Vagina (tissue), 2 donors: ENCODE results near the gene RNASE7. TPM values are rescaled to one million over a fixed set of nuclear protein-coding genes. Genes with fewer than 3 reads are reported as not detected.

Source experiments
- DNase-seq, 2 donors: peaks; one replicate each; pipeline ENCODE4 v3.0.0-alpha.2; 2017; ENCODE audit errors: extremely low spot score in 2 of 2
- H3K27ac ChIP-seq: fragments of 200-600 bp; sonication (generic); one replicate; pipeline ENCODE4 v1.5.1; 2019
- H3K27me3 ChIP-seq: fragments of 200-600 bp; sonication (generic); one replicate; pipeline ENCODE4 v1.5.1; 2019
- H3K36me3 ChIP-seq, 2 donors: fragments of 200-600 bp; sonication (generic); one replicate each; pipeline ENCODE4 v1.5.1; 2017 to 2019
- H3K4me1 ChIP-seq: fragments of 200-600 bp; sonication (generic); one replicate; pipeline ENCODE4 v1.5.1; 2019
- H3K4me3 ChIP-seq, 2 donors: fragments of 200-600 bp; sonication (generic); 1 replicate in 1 of 2; 2 replicates in 1 of 2; pipeline ENCODE4 v1.5.1; 2016 to 2019
- H3K9me3 ChIP-seq: fragments of 200-600 bp; sonication (generic); one replicate; pipeline ENCODE4 v1.5.1; 2019
- CTCF ChIP-seq, 3 experiments: fragments of 450-650 bp in 2 of 3; fragments of 200-600 bp in 1 of 3; sonication (generic) in 1 of 3; IDR thresholded peaks; one replicate each; pipeline ENCODE4 v1.5.1; 2017 to 2019; ENCODE audit warnings: antibody characterized with exemption in 3 of 3, mild to moderate bottlenecking in 2 of 3, moderate library complexity in 2 of 3
- POLR2A ChIP-seq, 2 donors: fragments of 450-650 bp; IDR thresholded peaks; one replicate each; pipeline ENCODE4 v1.6.1; 2017; ENCODE audit warnings: antibody characterized with exemption in 2 of 2, mild to moderate bottlenecking in 2 of 2, moderate library complexity in 2 of 2
- POLR2AphosphoS5 ChIP-seq, 2 donors: sonication (generic); formaldehyde crosslinking; IDR thresholded peaks; one replicate each; pipeline ENCODE4 v1.9.0; 2017; ENCODE audit warnings: antibody characterized with exemption in 2 of 2, mild to moderate bottlenecking in 2 of 2, low read depth in 1 of 2; ENCODE audit not compliant: insufficient read depth in 1 of 2
- intact Hi-C: fragments of 100-400 bp; cut with DNase I; formaldehyde crosslinking; loops from one replicate; pipeline ENCODE4 v1.15.1; 2023
- total RNA-seq: library from RNA; depleted of rRNA; stranded (reverse); fragments of >200 nt; gene quantifications from one replicate; pipeline ENCODE4 v1.2.3, GENCODE V29; 2016

Gene RNASE7
- total RNA-seq, 1 donor from 2014 or later, result 18.2 TPM

GRCh38 chr14:21059842-21060613 lies 17.9 kb downstream of the RNASE7 start:
- Histone ChIP-seq H3K9me3 (no peaks in the 10 kb centered on the region), H3K27me3 (no peaks in the 10 kb centered on the region), H3K27ac (no peak overlapping the region), H3K36me3 (no peaks in the 10 kb centered on the region), H3K4me1 (no peaks in the 10 kb centered on the region), H3K4me3 (no peak overlapping the region)
- TF ChIP-seq CTCF (IDR thresholded peaks at IDR 0.05) (no peak), POLR2A (IDR thresholded peaks at IDR 0.05) (no peak), POLR2AphosphoS5 (IDR thresholded peaks at IDR 0.05; ENCODE audit: insufficient read depth in 1 of 2, low read depth in 1 of 2) (no peak)
- no peak for DNase-seq
- intact Hi-C loops, result no loop called here

DNA sequence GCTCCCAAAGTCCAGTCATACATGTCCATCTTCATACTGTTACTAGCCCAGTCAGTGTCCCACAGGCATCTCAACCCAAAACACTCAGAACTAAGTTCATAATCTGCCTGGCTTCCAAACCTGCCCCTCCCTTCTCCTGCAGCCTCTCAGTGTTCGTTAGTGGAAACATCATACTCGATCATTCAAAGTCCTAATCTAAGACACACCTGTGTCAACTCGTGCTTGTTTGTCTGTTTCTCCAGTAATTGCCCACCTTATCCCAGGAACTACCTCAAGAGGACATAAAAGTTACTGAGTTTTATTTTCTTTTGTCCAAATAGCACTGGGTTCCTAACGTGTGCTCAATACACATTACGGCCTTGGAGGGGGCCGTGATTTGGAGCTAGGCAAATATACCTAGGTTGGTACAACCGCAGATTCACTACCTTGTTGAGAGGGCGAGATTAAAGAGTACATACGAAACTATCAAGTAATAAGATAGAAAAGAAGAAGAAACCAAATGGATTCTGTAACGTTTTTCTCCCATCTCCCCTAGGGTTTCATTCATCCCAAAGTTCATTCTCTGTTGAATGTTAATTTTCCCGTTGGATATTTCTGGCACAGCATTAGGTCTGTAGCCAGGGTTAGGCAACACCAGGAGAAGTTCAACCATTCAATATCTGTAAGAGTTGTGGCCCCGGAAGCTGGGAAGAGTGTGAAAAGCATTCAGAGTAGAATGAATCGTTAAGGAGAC lies 18.6 kb downstream of the RNASE7 start:
- Histone ChIP-seq H3K4me1 (no peaks in the 10 kb centered on the region), H3K27me3 (no peaks in the 10 kb centered on the region), H3K9me3 (no peaks in the 10 kb centered on the region), H3K4me3 (no peak overlapping the region), H3K36me3 (no peaks in the 10 kb centered on the region), H3K27ac (no peak overlapping the region)
- TF ChIP-seq CTCF (IDR thresholded peaks at IDR 0.05) (no peak), POLR2A (IDR thresholded peaks at IDR 0.05) (no peak), POLR2AphosphoS5 (IDR thresholded peaks at IDR 0.05; ENCODE audit: insufficient read depth in 1 of 2, low read depth in 1 of 2) (no peak)
- DNase-seq, result no peak
- intact Hi-C loops, result no loop called here

DNA sequence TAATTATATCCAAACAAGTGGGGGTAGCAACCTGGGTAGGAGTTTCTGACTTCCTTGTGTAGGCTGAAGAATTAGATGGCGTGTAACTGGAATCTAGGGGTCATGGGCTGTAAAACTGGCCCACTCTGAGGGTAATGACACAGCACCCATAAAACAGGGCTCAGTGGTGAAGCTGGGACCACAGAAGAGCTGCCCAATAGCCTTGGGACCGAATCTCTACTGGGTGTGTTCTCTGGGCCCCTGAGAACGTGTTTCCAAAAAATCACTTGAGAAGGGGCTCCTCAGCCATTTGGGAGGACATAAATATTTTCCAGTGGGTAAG lies 19.1 kb downstream of the RNASE7 start:
- intact Hi-C loops, result no loop called here
- Histone ChIP-seq H3K27me3 (no peaks in the 10 kb centered on the region), H3K36me3 (no peaks in the 10 kb centered on the region)

GRCh38 chr14:21063479-21063878 lies 21.3 kb downstream of the RNASE7 start:
- no peaks in the 10 kb centered on the region for H3K9me3 ChIP-seq
- DNase-seq, result no peak
- intact Hi-C loops, result no loop called here
- no peaks in the 10 kb centered on the region for H3K27me3 ChIP-seq
- peaks cover 3% of the 10 kb centered on the region for H3K4me1 ChIP-seq
- H3K4me3 ChIP-seq, result no peak overlapping the region
- TF ChIP-seq CTCF (IDR thresholded peaks at IDR 0.05) (no peak), POLR2AphosphoS5 (IDR thresholded peaks at IDR 0.05; ENCODE audit: insufficient read depth in 1 of 2, low read depth in 1 of 2) (no peak), POLR2A (IDR thresholded peaks at IDR 0.05) (no peak)
- H3K36me3 ChIP-seq, result no peaks in the 10 kb centered on the region
- H3K27ac ChIP-seq, result no peak overlapping the region

More for the DNA sequence above, 19.1 kb downstream of the RNASE7 start:
- Histone ChIP-seq H3K27ac (no peak overlapping the region), H3K4me1 (no peaks in the 10 kb centered on the region), H3K9me3 (no peaks in the 10 kb centered on the region), H3K4me3 (no peak overlapping the region)
- DNase-seq, result no peak
- TF ChIP-seq POLR2A (IDR thresholded peaks at IDR 0.05) (no peak), CTCF (IDR thresholded peaks at IDR 0.05) (no peak), POLR2AphosphoS5 (IDR thresholded peaks at IDR 0.05; ENCODE audit: insufficient read depth in 1 of 2, low read depth in 1 of 2) (no peak)
